Cardiac septum (tissue), 1 donor: ENCODE results near the gene ZGRF1. TPM values are rescaled to one million over a fixed set of nuclear protein-coding genes. Genes with fewer than 3 reads are reported as not detected.
"Not testable (repeated sequence)": the region's sequence is repeated elsewhere in the genome, so short reads cannot be mapped to it uniquely, and the experiment has no call there.

Source experiments
- DNase-seq: peaks from one replicate; pipeline ENCODE4 v3.0.0-alpha.2; 2020; ENCODE audit warnings: low spot score
- intact Hi-C: fragments of 100-400 bp; cut with DNase I; formaldehyde crosslinking; loops from one replicate; pipeline ENCODE4 v1.14.0; 2022
- total RNA-seq: library from RNA; stranded (reverse); fragmentation: NEBNext Ultra II Directional; extraction: Animal tissue kit (Norgen Biotek cat#: 25700); gene quantifications from one replicate; pipeline ENCODE4 v1.2.1, GENCODE V29; 2021
- donor health status: DM: no; HTN: no; CAD: no.

The ZGRF1 gene
- total RNA-seq, 1 donor from 2014 or later, result 2.8 TPM

GRCh38 chr4:112646632-112647537 is 10.2 kb upstream of the ZGRF1 start:
- no peak for DNase-seq
- intact Hi-C loops, result no loop called here

GRCh38 chr4:112645541-112646329 is 9.0 kb upstream of the ZGRF1 start:
- intact Hi-C loops, result no loop called here
- DNase-seq, result no peak

- intact Hi-C loops, DNase-seq: not testable (repeated sequence)
These were observed 8.2 kb upstream of the ZGRF1 start for GRCh38 chr4:112644595-112645535.

DNA sequence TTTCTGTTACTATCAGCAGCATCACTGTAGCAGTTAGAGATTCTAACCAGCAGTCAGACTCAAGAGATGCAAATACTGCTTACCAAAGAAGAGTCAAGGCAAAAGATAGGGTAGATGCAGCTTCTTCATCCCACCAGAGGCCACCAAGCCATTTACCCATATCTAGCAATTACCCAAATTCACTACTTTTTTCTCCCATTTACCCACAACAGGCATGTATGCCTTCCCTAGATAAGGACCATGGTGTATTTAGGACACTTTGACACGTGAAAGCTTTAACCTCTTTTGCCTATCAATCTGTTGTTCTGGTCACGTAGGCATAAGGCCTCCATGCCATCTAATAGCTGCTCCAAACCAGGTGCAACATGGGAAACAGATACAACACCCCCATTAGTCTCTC is 5.8 kb upstream of the ZGRF1 start:
- DNase-seq, result no peak
- intact Hi-C loops, result no loop called here

- intact Hi-C loops, result loop anchor here (2.0 to 10.0 kb wide), 4 partner anchors 70 to 457 kb away; no protein-coding TSS in a partner anchor
- DNase-seq, result no peak
These were observed 800 bp upstream of the ZGRF1 start for GRCh38 chr4:112637552-112637866.

- intact Hi-C loops, result loop anchor here (10.0 kb wide), 1 partner anchor 461 kb away; no protein-coding TSS in a partner anchor
- DNase-seq, result no peak
These were observed 3.1 kb downstream of the ZGRF1 start for GRCh38 chr4:112633477-112634235.

DNA sequence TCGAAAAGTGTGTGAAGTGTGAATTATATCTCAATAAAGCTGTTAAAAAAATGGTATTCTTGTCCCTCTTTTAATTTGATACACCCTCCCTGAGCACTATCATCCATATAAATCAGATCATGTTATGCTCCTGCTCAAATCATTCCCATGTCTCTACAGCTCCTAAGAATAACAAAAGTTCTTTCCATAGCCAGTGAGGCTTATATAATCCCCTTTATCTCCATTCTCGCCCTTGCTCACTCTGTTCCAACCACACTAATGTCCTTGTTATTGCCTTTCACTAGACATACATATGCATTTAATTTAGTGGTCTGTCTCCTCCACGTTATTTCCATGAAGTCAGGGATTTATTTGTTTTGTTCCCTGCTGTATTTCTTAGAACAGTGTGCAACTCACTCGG is 10.5 kb downstream of the ZGRF1 start:
- no peak for DNase-seq
- intact Hi-C loops, result no loop called here

- DNase-seq, result no peak
- intact Hi-C loops, result no loop called here
These were observed 19.7 kb downstream of the ZGRF1 start for GRCh38 chr4:112616984-112617383.

GRCh38 chr4:112612814-112613213 is 23.9 kb downstream of the ZGRF1 start:
- intact Hi-C loops, DNase-seq: not testable (repeated sequence)

GRCh38 chr4:112604589-112604988 is 32.1 kb downstream of the ZGRF1 start:
- intact Hi-C loops, result loop anchor here (2.0 kb wide), 1 partner anchor 276 kb away; no protein-coding TSS in a partner anchor
- no peak for DNase-seq

DNA sequence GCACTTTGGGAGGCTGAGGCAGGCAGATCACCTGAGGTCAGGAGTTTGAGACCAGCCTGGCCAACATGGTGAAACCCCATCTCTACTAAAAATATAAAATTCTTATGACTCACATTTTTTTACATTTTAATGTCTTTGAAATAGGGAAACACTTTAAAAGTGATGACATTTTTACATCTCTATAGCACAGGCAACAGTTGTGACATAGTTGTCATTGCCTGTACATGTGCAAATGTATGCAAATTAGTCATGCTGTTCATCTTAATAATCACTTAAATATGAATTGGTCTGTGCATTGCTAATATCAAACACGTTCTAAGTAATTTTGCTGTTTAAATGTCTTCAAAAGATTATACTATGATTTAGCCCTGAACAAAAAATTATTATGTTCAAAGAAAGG is 41.7 kb downstream of the ZGRF1 start:
- no peak for DNase-seq
- intact Hi-C loops, result no loop called here

- no peak for DNase-seq
- intact Hi-C loops, result no loop called here
These were observed 43.1 kb downstream of the ZGRF1 start for GRCh38 chr4:112593438-112594133.

GRCh38 chr4:112592717-112593116 is 44.0 kb downstream of the ZGRF1 start:
- intact Hi-C loops, result no loop called here
- DNase-seq, result no peak

DNA sequence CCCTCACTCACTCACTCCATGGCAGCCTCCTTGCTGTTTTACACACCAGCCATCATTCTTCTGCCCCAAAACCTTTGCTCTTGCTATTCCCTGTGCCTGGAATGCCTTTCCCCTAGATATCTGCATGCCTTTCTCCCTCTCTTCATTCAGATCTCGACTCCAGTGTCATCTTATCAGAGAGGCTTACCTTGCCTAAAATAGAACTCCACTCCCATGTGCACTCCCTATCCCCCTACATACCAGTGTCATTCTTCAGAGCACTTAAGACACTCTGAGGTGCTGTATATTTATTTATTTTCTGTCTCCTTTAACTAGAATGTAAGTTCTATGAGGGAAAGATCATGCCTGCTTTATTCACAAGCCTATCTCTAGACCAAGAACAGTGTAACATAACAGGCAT is 45.1 kb downstream of the ZGRF1 start:
- intact Hi-C loops, result no loop called here

DNA sequence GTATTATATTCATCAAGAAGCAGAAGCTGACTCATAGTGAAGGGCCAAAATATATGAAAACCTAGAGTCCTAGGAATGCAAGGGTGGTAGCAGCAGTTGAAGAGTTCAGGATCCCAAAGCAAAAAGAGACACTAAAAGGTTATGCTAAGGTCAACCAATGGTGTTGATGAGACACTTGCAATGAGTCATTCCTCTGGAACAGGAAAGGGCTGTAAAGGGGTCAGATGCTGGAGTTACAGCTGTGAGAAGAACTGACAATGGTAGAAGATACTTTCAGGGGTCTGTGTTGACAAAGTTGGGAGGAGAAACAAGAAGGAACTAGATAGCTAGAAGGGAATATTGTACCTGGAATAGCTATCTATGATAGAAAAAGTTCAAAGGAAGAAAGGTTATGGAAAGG is 47.5 kb downstream of the ZGRF1 start:
- intact Hi-C loops, result no loop called here
- no peak for DNase-seq

More for the DNA sequence above, 45.1 kb downstream of the ZGRF1 start:
- DNase-seq, result no peak

GRCh38 chr4:112585977-112586736 is 50.6 kb downstream of the ZGRF1 start:
- intact Hi-C loops, result no loop called here
- DNase-seq, result no peak

- no peak for DNase-seq
- intact Hi-C loops, result no loop called here
These were observed 69.2 kb downstream of the ZGRF1 start for GRCh38 chr4:112567536-112567935.
